Thyroid gland (tissue), 4 donors: Measurements from ENCODE around the gene DNAJB2. TPM values are rescaled to one million over a fixed set of nuclear protein-coding genes. Genes with fewer than 3 reads are reported as not detected.

Experiments used
- DNase-seq, 2 donors: peaks; one replicate each; pipeline ENCODE4 v3.0.0-alpha.2; 2019
- H3K27ac ChIP-seq, 3 donors: fragments of 200-600 bp; sonication (generic); 1 replicate in 2 of 3; 2 replicates in 1 of 3; pipeline ENCODE4 v1.5.1; 2016 to 2019; ENCODE audit warnings: mild to moderate bottlenecking in 1 of 3, moderate library complexity in 1 of 3
- H3K27me3 ChIP-seq: fragments of 200-600 bp; sonication (generic); one replicate; pipeline ENCODE4 v1.5.1; 2019
- H3K36me3 ChIP-seq, 2 donors: fragments of 200-600 bp; sonication (generic); one replicate each; pipeline ENCODE4 v1.5.1; 2016 to 2019
- H3K4me1 ChIP-seq, 2 donors: fragments of 200-600 bp; sonication (generic); one replicate each; pipeline ENCODE4 v1.5.1; 2017 to 2019
- H3K4me3 ChIP-seq, 3 donors: fragments of 200-600 bp; sonication (generic); replicated peaks in 1 of 3; 1 replicate in 2 of 3; 2 replicates in 1 of 3; pipeline ENCODE4 v1.5.1; 2016; ENCODE audit warnings: mild to moderate bottlenecking in 1 of 3
- H3K9me3 ChIP-seq: fragments of 200-600 bp; sonication (generic); one replicate; pipeline ENCODE4 v1.5.1; 2017
- CTCF ChIP-seq, 6 experiments: fragments of 200-600 bp in 3 of 6; fragments of 450-650 bp in 3 of 6; sonication (generic) in 3 of 6; IDR thresholded peaks; one replicate each; pipeline ENCODE4 v1.5.1; 2016 to 2019; ENCODE audit warnings: antibody characterized with exemption in 6 of 6, mild to moderate bottlenecking in 2 of 6, inconsistent platforms in 1 of 6, moderate library complexity in 1 of 6
- POLR2A ChIP-seq, 2 donors: fragments of 450-650 bp; IDR thresholded peaks; one replicate each; pipeline ENCODE4 v1.6.1; 2017; ENCODE audit warnings: antibody characterized with exemption in 2 of 2, mild to moderate bottlenecking in 2 of 2, moderate library complexity in 1 of 2
- WGBS, 2 donors: methylation state at CpG; one replicate each; pipeline ENCODE4 v1.1.5; 2017; 5-methylcytosine and 5-hydroxymethylcytosine counted together
- intact Hi-C: fragments of 100-400 bp; cut with DNase I; formaldehyde crosslinking; loops from one replicate; pipeline ENCODE4 v1.15.1; 2023
- total RNA-seq, 4 donors: library from RNA; depleted of rRNA; stranded (reverse); fragments of >200 nt; gene quantifications; one replicate each; pipeline ENCODE4 v1.2.3, GENCODE V29; 2016

The DNAJB2 gene
- total RNA-seq, 4 donors from 2014 or later: 79.0 to 127 (median 116) TPM

- Histone ChIP-seq H3K4me1 (peaks cover 4 to 21% of the 10 kb centered on the region in 2 donors), H3K4me3 (no peak overlapping the region), H3K27me3 (no peaks in the 10 kb centered on the region), H3K27ac (no peak overlapping the region), H3K9me3 (no peaks in the 10 kb centered on the region), H3K36me3 (peaks cover 0 to under 1% of the 10 kb centered on the region in 2 donors)
- intact Hi-C loops: no loop called here
- WGBS, 2 donors: 87 to 89% methylated on average over 16 of the region's 16 CpGs
- DNase-seq: no peak
- no peak for TF ChIP-seq CTCF (IDR thresholded peaks at IDR 0.05)
- TF ChIP-seq POLR2A (IDR thresholded peaks at IDR 0.05): no peak
Measured at GRCh38 chr2:219290381-219291171, 11.4 kb downstream of the DNAJB2 start.

- TF ChIP-seq CTCF (IDR thresholded peaks at IDR 0.05) (no peak), POLR2A (IDR thresholded peaks at IDR 0.05) (no peak)
- H3K36me3 ChIP-seq: no peaks in the 10 kb centered on the region
- intact Hi-C loops: no loop called here
- no peaks in the 10 kb centered on the region for H3K27me3 ChIP-seq
- 83 to 89% methylated on average over 7 of the region's 7 CpGs for WGBS, 2 donors
- H3K27ac ChIP-seq: no peak overlapping the region
- H3K4me3 ChIP-seq: no peak overlapping the region
- H3K9me3 ChIP-seq: no peaks in the 10 kb centered on the region
- peaks cover 4 to 21% of the 10 kb centered on the region in 2 donors for H3K4me1 ChIP-seq
- DNase-seq: no peak
Measured at GRCh38 chr2:219291394-219291793, 12.2 kb downstream of the DNAJB2 start.

- intact Hi-C loops: no loop called here
- no peak overlapping the region for H3K27ac ChIP-seq
- no peak for DNase-seq
- H3K4me3 ChIP-seq: no peak overlapping the region
- 80 to 86% methylated on average over 4 of the region's 4 CpGs for WGBS, 2 donors
- no peaks in the 10 kb centered on the region for H3K27me3 ChIP-seq
- no peaks in the 10 kb centered on the region for H3K9me3 ChIP-seq
- TF ChIP-seq POLR2A (IDR thresholded peaks at IDR 0.05): no peak
- TF ChIP-seq CTCF (IDR thresholded peaks at IDR 0.05): no peak
- H3K4me1 ChIP-seq: peaks cover 4 to 21% of the 10 kb centered on the region in 2 donors
- H3K36me3 ChIP-seq: no peaks in the 10 kb centered on the region
Measured at GRCh38 chr2:219291910-219292490, 12.8 kb downstream of the DNAJB2 start.

- Histone ChIP-seq H3K4me3 (no peak overlapping the region), H3K9me3 (no peaks in the 10 kb centered on the region), H3K27ac (no peak overlapping the region), H3K4me1 (peaks cover 4 to 21% of the 10 kb centered on the region in 2 donors), H3K27me3 (no peaks in the 10 kb centered on the region), H3K36me3 (no peaks in the 10 kb centered on the region)
- TF ChIP-seq POLR2A (IDR thresholded peaks at IDR 0.05) (no peak), CTCF (IDR thresholded peaks at IDR 0.05) (no peak)
- DNase-seq: no peak
- intact Hi-C loops: no loop called here
- 94 to 95% methylated on average over 7 to 9 of the region's 9 CpGs for WGBS, 2 donors
Measured at GRCh38 chr2:219292616-219293015, 13.4 kb downstream of the DNAJB2 start.

GRCh38 chr2:219293736-219294231, 14.6 kb downstream of the DNAJB2 start:
- 88 to 90% methylated on average over 5 of the region's 5 CpGs for WGBS, 2 donors
- no peak for DNase-seq
- intact Hi-C loops: loop anchor here (2.0 kb wide), 1 partner anchor 15 kb away; the partner anchor contains the start of gene DNAJB2
- Histone ChIP-seq H3K27me3 (no peaks in the 10 kb centered on the region), H3K27ac (no peak overlapping the region), H3K9me3 (no peaks in the 10 kb centered on the region), H3K36me3 (no peaks in the 10 kb centered on the region), H3K4me1 (peaks cover 4 to 21% of the 10 kb centered on the region in 2 donors), H3K4me3 (no peak overlapping the region)
- no peak for TF ChIP-seq POLR2A (IDR thresholded peaks at IDR 0.05)
- TF ChIP-seq CTCF (IDR thresholded peaks at IDR 0.05): no peak
